Duodenal mucosa (tissue), 2 donors: Measurements from ENCODE around the gene NRAS.

Source experiments
- H3K27ac ChIP-seq: one replicate; pipeline ENCODE4 v1.7.0; 2013; ENCODE audit warnings: low read depth, low read length
- H3K27me3 ChIP-seq, 2 donors: one replicate each; pipeline ENCODE4 v1.7.0; 2013; ENCODE audit warnings: low read length in 2 of 2, control low read depth in 1 of 2; ENCODE audit not compliant: insufficient read depth in 2 of 2, control insufficient read depth in 1 of 2
- H3K36me3 ChIP-seq, 2 donors: one replicate each; pipeline ENCODE4 v1.7.0; 2013; ENCODE audit warnings: low read length in 2 of 2, control low read depth in 1 of 2; ENCODE audit not compliant: insufficient read depth in 2 of 2, control insufficient read depth in 1 of 2
- H3K4me1 ChIP-seq, 2 donors: one replicate each; pipeline ENCODE4 v1.7.0; 2013; ENCODE audit warnings: low read length in 2 of 2, control low read depth in 1 of 2; ENCODE audit not compliant: insufficient read depth in 2 of 2, control insufficient read depth in 1 of 2
- H3K4me3 ChIP-seq, 2 donors: one replicate each; pipeline ENCODE4 v1.7.0; 2013; ENCODE audit warnings: low read length in 2 of 2, low read depth in 1 of 2
- H3K9ac ChIP-seq, 2 donors: one replicate each; pipeline ENCODE4 v1.7.0; 2013; ENCODE audit warnings: low read length in 2 of 2, low read depth in 1 of 2
- H3K9me3 ChIP-seq, 2 donors: one replicate each; pipeline ENCODE4 v1.7.0; 2013; ENCODE audit warnings: low read length in 2 of 2, control low read depth in 1 of 2; ENCODE audit not compliant: control insufficient read depth in 1 of 2

Gene NRAS

GRCh38 chr1:114707604-114708003 is 9.0 kb downstream of the NRAS start:
- no peak overlapping the region for H3K4me3 ChIP-seq
- no peak overlapping the region for H3K27ac ChIP-seq
- peaks cover 20 to 61% of the 10 kb centered on the region in 2 donors for H3K36me3 ChIP-seq
- H3K27me3 ChIP-seq = no peaks in the 10 kb centered on the region
- H3K9me3 ChIP-seq = no peaks in the 10 kb centered on the region
- peaks cover 0 to 3% of the 10 kb centered on the region in 2 donors for H3K4me1 ChIP-seq
- H3K9ac ChIP-seq = no peak overlapping the region

- peaks cover 11 to 28% of the 10 kb centered on the region in 2 donors for H3K36me3 ChIP-seq
Measured at GRCh38 chr1:114703242-114703641, 13.3 kb downstream of the NRAS start.

GRCh38 chr1:114702737-114703136 is 13.8 kb downstream of the NRAS start:
- no peak overlapping the region for H3K4me3 ChIP-seq
- H3K9me3 ChIP-seq = no peaks in the 10 kb centered on the region
- H3K27me3 ChIP-seq = no peaks in the 10 kb centered on the region
- no peaks in the 10 kb centered on the region for H3K4me1 ChIP-seq
- H3K9ac ChIP-seq = no peak overlapping the region
- H3K36me3 ChIP-seq = peaks cover 7 to 23% of the 10 kb centered on the region in 2 donors
- no peak overlapping the region for H3K27ac ChIP-seq

More at GRCh38 chr1:114703242-114703641, 13.3 kb downstream of the NRAS start:
- H3K9me3 ChIP-seq = no peaks in the 10 kb centered on the region
- H3K4me3 ChIP-seq = no peak overlapping the region
- H3K27ac ChIP-seq = no peak overlapping the region
- no peaks in the 10 kb centered on the region for H3K4me1 ChIP-seq
- no peak overlapping the region for H3K9ac ChIP-seq
- no peaks in the 10 kb centered on the region for H3K27me3 ChIP-seq

- H3K27ac ChIP-seq = no peak overlapping the region
- H3K4me1 ChIP-seq = no peaks in the 10 kb centered on the region
- no peak overlapping the region for H3K9ac ChIP-seq
- no peaks in the 10 kb centered on the region for H3K27me3 ChIP-seq
- H3K36me3 ChIP-seq = peaks cover 0 to 15% of the 10 kb centered on the region in 2 donors
- no peak overlapping the region for H3K4me3 ChIP-seq
- no peaks in the 10 kb centered on the region for H3K9me3 ChIP-seq
Measured at GRCh38 chr1:114701931-114702330, 14.6 kb downstream of the NRAS start.

- peaks cover 0 to 5% of the 10 kb centered on the region in 2 donors for H3K4me1 ChIP-seq
Measured at GRCh38 chr1:114700036-114700600, 16.5 kb downstream of the NRAS start.

GRCh38 chr1:114696810-114697209 is 19.8 kb downstream of the NRAS start:
- no peaks in the 10 kb centered on the region for H3K27me3 ChIP-seq
- H3K9me3 ChIP-seq = no peaks in the 10 kb centered on the region
- H3K36me3 ChIP-seq = no peaks in the 10 kb centered on the region
- no peak overlapping the region for H3K4me3 ChIP-seq
- H3K4me1 ChIP-seq = peaks cover 0 to 5% of the 10 kb centered on the region in 2 donors
- H3K9ac ChIP-seq = no peak overlapping the region
- no peak overlapping the region for H3K27ac ChIP-seq

More at GRCh38 chr1:114700036-114700600, 16.5 kb downstream of the NRAS start:
- Histone ChIP-seq H3K27ac (no peak overlapping the region), H3K9me3 (no peaks in the 10 kb centered on the region), H3K4me3 (no peak overlapping the region), H3K36me3 (peaks cover 0 to under 1% of the 10 kb centered on the region in 2 donors), H3K9ac (no peak overlapping the region), H3K27me3 (no peaks in the 10 kb centered on the region)

- Histone ChIP-seq H3K27me3 (peaks cover 0 to 1% of the 10 kb centered on the region in 2 donors), H3K4me1 (peaks cover 0 to 5% of the 10 kb centered on the region in 2 donors), H3K4me3 (peak within 1 kb of the TSS in 1 of 2 donors; percentile 25), H3K9me3 (no peaks in the 10 kb centered on the region), H3K27ac (no peak within 1 kb of the TSS), H3K36me3 (no peaks in the 10 kb centered on the region), H3K9ac (no peak within 1 kb of the TSS)
Measured at GRCh38 chr1:114695430-114696058, 21.0 kb downstream of the NRAS start, which contains the start of gene AMPD1. TSS of gene AMPD1 (minus strand) at chr1:114695546. CDS start at chr1:114695471, 75 bp downstream.

GRCh38 chr1:114694540-114695310 is 21.8 kb downstream of the NRAS start:
- Histone ChIP-seq H3K27ac (no peak overlapping the region), H3K36me3 (no peaks in the 10 kb centered on the region), H3K9me3 (no peaks in the 10 kb centered on the region), H3K4me1 (peaks cover 0 to 5% of the 10 kb centered on the region in 2 donors), H3K9ac (no peak overlapping the region), H3K27me3 (peaks cover 0 to 4% of the 10 kb centered on the region in 2 donors), H3K4me3 (no peak overlapping the region)

- Histone ChIP-seq H3K36me3 (no peaks in the 10 kb centered on the region), H3K9me3 (no peaks in the 10 kb centered on the region), H3K9ac (no peak overlapping the region), H3K4me3 (no peak overlapping the region), H3K27me3 (peaks cover 0 to 4% of the 10 kb centered on the region in 2 donors), H3K27ac (no peak overlapping the region), H3K4me1 (peaks cover 0 to 5% of the 10 kb centered on the region in 2 donors)
Measured at GRCh38 chr1:114692947-114693346, 23.6 kb downstream of the NRAS start.

GRCh38 chr1:114691061-114691460 is 25.5 kb downstream of the NRAS start:
- Histone ChIP-seq H3K27ac (no peak overlapping the region), H3K4me1 (peaks cover 0 to 5% of the 10 kb centered on the region in 2 donors), H3K4me3 (no peak overlapping the region), H3K36me3 (no peaks in the 10 kb centered on the region), H3K9me3 (no peaks in the 10 kb centered on the region), H3K27me3 (peaks cover 0 to 4% of the 10 kb centered on the region in 2 donors), H3K9ac (no peak overlapping the region)
